Measurements from ENCODE around the gene HK3. TPM values are rescaled to one million over a fixed set of nuclear protein-coding genes. Genes with fewer than 3 reads are reported as not detected.
A peak's percentile ranks its signal among the peaks of the same experiment; 100 is the strongest.

Gene HK3
- total RNA-seq, 1 experiment from 2014 or later = not detected

GRCh38 chr5:176844281-176844680 lies 54.9 kb downstream of the HK3 start:
- DNase-seq (no peak), ATAC-seq (no peak)
- H3K9ac ChIP-seq (ENCODE audit: low read length) = peak overlapping the region; percentile 41; the same call in 1 of the 2 replicates
- no peaks in the 10 kb centered on the region for H3K9me3 ChIP-seq (ENCODE audit: low read length)
- H3K27me3 ChIP-seq (ENCODE audit: low read length) = peaks cover 18% of the 10 kb centered on the region
- POLR2A ChIA-PET (ENCODE audit: unreplicated experiment) = no interaction called here
- H3F3A ChIP-seq (ENCODE audit: low read length, unreplicated experiment) = no peaks in the 10 kb centered on the region
- H3K79me2 ChIP-seq (ENCODE audit: low read length) = no peaks in the 10 kb centered on the region
- H3K4me1 ChIP-seq (ENCODE audit: insufficient read depth, low read length) = peaks cover 15% of the 10 kb centered on the region
- H3K36me3 ChIP-seq (ENCODE audit: low read depth, low read length) = no peaks in the 10 kb centered on the region
- TF ChIP-seq CTCF (conservative IDR thresholded peaks at IDR 0.05; ENCODE audit: low read depth, low read length) = no peak
- TF ChIP-seq EZH2 (IDR thresholded peaks at IDR 0.05; ENCODE audit: low read length, unreplicated experiment) = no peak
- no peak for TF ChIP-seq EZH2phosphoT487 (IDR thresholded peaks at IDR 0.05; ENCODE audit: borderline replicate concordance, low read length)
- H3K9me2 ChIP-seq (replicated peaks; ENCODE audit: low read length) = no peaks in the 10 kb centered on the region
- no peak overlapping the region for H3K4me2 ChIP-seq (ENCODE audit: low read length)
- CTCF ChIA-PET = no interaction called here
- intact Hi-C loops (cut with micrococcal nuclease) = no loop called here
- BruUV-seq (replicated peaks) = no TSS peak
- no peak overlapping the region for H3K4me3 ChIP-seq (ENCODE audit: low read length)
- 0 out of 2 replicates have a peak overlapping the region, but pooled peaks have one; percentile 84 for H2AFZ ChIP-seq (ENCODE audit: low read length)
- no peaks in the 10 kb centered on the region for H4K20me1 ChIP-seq (ENCODE audit: low read length)
- peak overlapping the region; percentile 47 for H3K27ac ChIP-seq (ENCODE audit: low read length)

GRCh38 chr5:176843673-176844072 lies 55.5 kb downstream of the HK3 start:
- TF ChIP-seq CTCF (conservative IDR thresholded peaks at IDR 0.05; ENCODE audit: low read depth, low read length) (no peak), EZH2phosphoT487 (IDR thresholded peaks at IDR 0.05; ENCODE audit: borderline replicate concordance, low read length) (no peak), EZH2 (IDR thresholded peaks at IDR 0.05; ENCODE audit: low read length, unreplicated experiment) (no peak)
- Histone ChIP-seq H3K4me3 (ENCODE audit: low read length) (no peak overlapping the region), H3F3A (ENCODE audit: low read length, unreplicated experiment) (no peaks in the 10 kb centered on the region), H3K27me3 (ENCODE audit: low read length) (peaks cover 18% of the 10 kb centered on the region), H2AFZ (ENCODE audit: low read length) (no peak overlapping the region), H3K4me1 (ENCODE audit: insufficient read depth, low read length) (peaks cover 15% of the 10 kb centered on the region), H3K27ac (ENCODE audit: low read length) (no peak overlapping the region), H3K9me3 (ENCODE audit: low read length) (no peaks in the 10 kb centered on the region), H3K9me2 (replicated peaks; ENCODE audit: low read length) (no peaks in the 10 kb centered on the region), H4K20me1 (ENCODE audit: low read length) (no peaks in the 10 kb centered on the region), H3K4me2 (ENCODE audit: low read length) (no peak overlapping the region), H3K79me2 (ENCODE audit: low read length) (no peaks in the 10 kb centered on the region), H3K9ac (ENCODE audit: low read length) (no peak overlapping the region), H3K36me3 (ENCODE audit: low read depth, low read length) (no peaks in the 10 kb centered on the region)
- CTCF ChIA-PET = no interaction called here
- no TSS peak for BruUV-seq (replicated peaks)
- DNase-seq (no peak), ATAC-seq (no peak)
- POLR2A ChIA-PET (ENCODE audit: unreplicated experiment) = no interaction called here
- intact Hi-C loops (cut with micrococcal nuclease) = no loop called here

GRCh38 chr5:176837707-176838115 lies 61.4 kb downstream of the HK3 start:
- H3K9me2 ChIP-seq (replicated peaks; ENCODE audit: low read length) = no peaks in the 10 kb centered on the region
- no peak overlapping the region for H3K4me3 ChIP-seq (ENCODE audit: low read length)
- H3K36me3 ChIP-seq (ENCODE audit: low read depth, low read length) = no peaks in the 10 kb centered on the region
- no peaks in the 10 kb centered on the region for H3F3A ChIP-seq (ENCODE audit: low read length, unreplicated experiment)
- H3K4me1 ChIP-seq (ENCODE audit: insufficient read depth, low read length) = no peaks in the 10 kb centered on the region
- TF ChIP-seq EZH2 (IDR thresholded peaks at IDR 0.05; ENCODE audit: low read length, unreplicated experiment) (no peak), CTCF (conservative IDR thresholded peaks at IDR 0.05; ENCODE audit: low read depth, low read length) (no peak), EZH2phosphoT487 (IDR thresholded peaks at IDR 0.05; ENCODE audit: borderline replicate concordance, low read length) (no peak)
- H2AFZ ChIP-seq (ENCODE audit: low read length) = no peak overlapping the region
- no peaks in the 10 kb centered on the region for H4K20me1 ChIP-seq (ENCODE audit: low read length)
- H3K27me3 ChIP-seq (ENCODE audit: low read length) = peaks cover 51% of the 10 kb centered on the region
- no peaks in the 10 kb centered on the region for H3K9me3 ChIP-seq (ENCODE audit: low read length)
- ChIA-PET POLR2A (ENCODE audit: unreplicated experiment) (no interaction called here), CTCF (no interaction called here)
- no peak overlapping the region for H3K27ac ChIP-seq (ENCODE audit: low read length)
- BruUV-seq (replicated peaks) = no TSS peak
- intact Hi-C loops (cut with micrococcal nuclease) = no loop called here
- H3K9ac ChIP-seq (ENCODE audit: low read length) = no peak overlapping the region
- peak; percentile 98 for ATAC-seq
- DNase-seq = peak; percentile 88
- H3K79me2 ChIP-seq (ENCODE audit: low read length) = no peaks in the 10 kb centered on the region
- H3K4me2 ChIP-seq (ENCODE audit: low read length) = no peak overlapping the region
